ENCODE data around the gene PTPRA. TPM values are rescaled to one million over a fixed set of nuclear protein-coding genes. Genes with fewer than 3 reads are reported as not detected.

The PTPRA gene
- total and polyA plus RNA-seq, 9 of the 15 experiments (the other 6 are each of a cell fraction or from before 2014, with no cell fraction given): 3.4 to 80.5 (median 28.0) TPM

- TF ChIP-seq ZNF140 (CRISPR knock-in tag; IDR thresholded peaks at IDR 0.05) (no peak), ZNF143 (CRISPR knock-in tag; IDR thresholded peaks at IDR 0.05) (no peak), ZNF77 (CRISPR knock-in tag; IDR thresholded peaks at IDR 0.05) (no peak), HDAC1 (IDR thresholded peaks at IDR 0.05) (no peak)
Measured at GRCh38 chr20:2889209-2889608, 15.9 kb downstream of the PTPRA start (continued).

GRCh38 chr20:2889797-2890196, 16.5 kb downstream of the PTPRA start:
- CTCF ChIA-PET (ENCODE audit: low intra/inter-chr PET ratio): no interaction called here
- H3K79me2 ChIP-seq (ENCODE audit: control insufficient read depth, insufficient read depth, low read length): peaks cover 96% of the 10 kb centered on the region
- 0 out of 2 replicates have a peak, but pooled peaks cover 2% of the 10 kb centered on the region for H3K9me3 ChIP-seq (replicated peaks; ENCODE audit: control insufficient read depth, insufficient read depth, low read depth, low read length)
- 59% methylated on average over 2 of the region's 3 CpGs for WGBS (ENCODE audit: insufficient coverage, low coverage, missing lambda C conversion rate)
- H3K9me1 ChIP-seq (ENCODE audit: control insufficient read depth, insufficient read depth, low read length): peaks cover 3% of the 10 kb centered on the region
- no peak overlapping the region for H3K9ac ChIP-seq (ENCODE audit: insufficient read depth in 1 of 2, low read depth in 2 of 2, low read length in 2 of 2)
- BruUV-seq (replicated peaks): no TSS peak
- no peak overlapping the region for H3K4me2 ChIP-seq (ENCODE audit: insufficient read depth, low read length)
- intact Hi-C loops (cut with micrococcal nuclease): no loop called here
- no peak for TF ChIP-seq BDP1 (IDR thresholded peaks at IDR 0.05; ENCODE audit: insufficient read depth, insufficient read length)
- TF ChIP-seq ZNF41 (CRISPR knock-in tag; conservative IDR thresholded peaks at IDR 0.05): no peak
- TF ChIP-seq RBBP5 (IDR thresholded peaks at IDR 0.05; ENCODE audit: borderline replicate concordance, insufficient read depth, low read length, poor library complexity, severe bottlenecking): peak; percentile 33
- TF ChIP-seq NR2C2 (CRISPR knock-in tag; IDR thresholded peaks at IDR 0.05): no peak
- no peak for TF ChIP-seq NR2C2 (tag; IDR thresholded peaks at IDR 0.05)
- TF ChIP-seq NCOA1 (IDR thresholded peaks at IDR 0.05; ENCODE audit: low read depth): no peak
- no peak for TF ChIP-seq ETS2 (tag; IDR thresholded peaks at IDR 0.05; ENCODE audit: borderline replicate concordance, poor library complexity, severe bottlenecking)
- no peak for TF ChIP-seq TOE1 (IDR thresholded peaks at IDR 0.05; ENCODE audit: borderline replicate concordance)
- TF ChIP-seq TOE1 (CRISPR knock-in tag; IDR thresholded peaks at IDR 0.05; ENCODE audit: borderline replicate concordance, low read depth): no peak
- no peak for ATAC-seq
- H3K36me3 ChIP-seq (ENCODE audit: control insufficient read depth, insufficient read depth, low read length): peaks cover 13% of the 10 kb centered on the region
- H2AFZ ChIP-seq (ENCODE audit: low read depth, low read length): no peak overlapping the region
- peaks cover 10 to 35% of the 10 kb centered on the region in 2 experiments for H3K4me1 ChIP-seq (replicated peaks in 1 of 2; ENCODE audit: control insufficient read depth in 2 of 2, insufficient read depth in 2 of 2, low read length in 2 of 2)
- in situ Hi-C loops (cut with MboI): no loop called here
- FAIRE-seq: no peak
- H3K27ac ChIP-seq (ENCODE audit: extremely low read depth, low read depth, low read length): peak overlapping the region; percentile 24; the same call in 1 of the 3 replicates
- H4K20me1 ChIP-seq (replicated peaks; ENCODE audit: control insufficient read depth, insufficient read depth, low read length): no peaks in the 10 kb centered on the region
- DNase-seq (ENCODE audit: extremely low read depth in 1 of 4, low spot score in 3 of 4): no peak
- H3K4me3 ChIP-seq: no peak overlapping the region
- POLR2A ChIA-PET: interaction anchor here (0.7 kb wide), 1 partner anchor 937 kb away, joined by 5 read pairs; no protein-coding TSS in a partner anchor
- no peaks in the 10 kb centered on the region for H3K27me3 ChIP-seq (ENCODE audit: control insufficient read depth in 2 of 2, insufficient read depth in 2 of 2, low read length in 2 of 2)

Data from K562 (cell line).